Upper lobe of left lung (tissue), 6 donors: ENCODE data around the gene GADD45GIP1. TPM values are rescaled to one million over a fixed set of nuclear protein-coding genes. Genes with fewer than 3 reads are reported as not detected.

Source experiments
- ATAC-seq, 2 donors: fragments of 200-7000 bp; cut with Tn5 transposase; one replicate each; pipeline ENCODE4 v1.9.1; 2022; ENCODE audit warnings: mild to moderate bottlenecking in 2 of 2, moderate library complexity in 2 of 2; ENCODE audit not compliant: low FRiP score in 2 of 2
- DNase-seq, 2 donors: peaks; one replicate each; pipeline ENCODE4 v3.0.0-alpha.2; 2019 to 2020
- H3K27ac ChIP-seq, 4 donors: fragments of 200-600 bp; sonication (generic); one replicate each; pipeline ENCODE4 v1.5.1; 2016 to 2019
- H3K27me3 ChIP-seq, 4 donors: fragments of 200-600 bp; sonication (generic); one replicate each; pipeline ENCODE4 v1.5.1; 2017 to 2019
- H3K36me3 ChIP-seq, 4 donors: fragments of 200-600 bp; sonication (generic); one replicate each; pipeline ENCODE4 v1.5.1; 2016 to 2019
- H3K4me1 ChIP-seq, 4 donors: fragments of 200-600 bp; sonication (generic); one replicate each; pipeline ENCODE4 v1.5.1; 2018 to 2019
- H3K4me3 ChIP-seq, 4 donors: fragments of 200-600 bp; sonication (generic); one replicate each; pipeline ENCODE4 v1.5.1; 2017 to 2019; ENCODE audit warnings: mild to moderate bottlenecking in 2 of 4, moderate library complexity in 1 of 4
- H3K9me3 ChIP-seq, 4 donors: fragments of 200-600 bp; sonication (generic); one replicate each; pipeline ENCODE4 v1.5.1; 2018 to 2019
- CTCF ChIP-seq, 6 experiments: fragments of 450-650 bp in 4 of 6; fragments of 200-600 bp in 2 of 6; sonication (generic) in 2 of 6; IDR thresholded peaks; one replicate each; pipeline ENCODE4 v1.5.1; 2016 to 2019; ENCODE audit warnings: antibody characterized with exemption in 6 of 6
- EP300 ChIP-seq, 4 donors: sonication (generic); formaldehyde crosslinking; IDR thresholded peaks; one replicate each; pipeline ENCODE4 v1.5.1; 2017; ENCODE audit warnings: antibody characterized with exemption in 4 of 4, control low read depth in 2 of 4
- POLR2A ChIP-seq, 4 donors: fragments of 450-650 bp; IDR thresholded peaks; one replicate each; pipeline ENCODE4 v1.5.1; 2016 to 2017; ENCODE audit warnings: antibody characterized with exemption in 4 of 4, mild to moderate bottlenecking in 2 of 4
- POLR2AphosphoS5 ChIP-seq, 2 donors: sonication (generic); formaldehyde crosslinking; IDR thresholded peaks; one replicate each; pipeline ENCODE4 v1.5.1; 2017; ENCODE audit warnings: antibody characterized with exemption in 2 of 2
- WGBS, 2 donors: methylation state at CpG; one replicate each; pipeline ENCODE4 v1.1.5; 2017 to 2018; 5-methylcytosine and 5-hydroxymethylcytosine counted together
- total RNA-seq, 6 donors: library from RNA; depleted of rRNA in 4 of 6; stranded (reverse); fragments of >200 nt in 4 of 6; gene quantifications; one replicate each; pipeline versions ENCODE4 v1.1.0 to v1.2.1, GENCODE V29; 2016 to 2021
- donor health status: DM: no; HTN: no; CAD: no; lungs with moderate emphysema.
- donor health status: DM: no; HTN: yes; CAD: no; lungs with severe emphysema.

Gene GADD45GIP1
- 10 to 100 TPM; 15.3 to 43.8 (median 26.6) TPM for total RNA-seq

GRCh38 chr19:12956446-12957388 is at the start of gene GADD45GIP1:
TSS of gene GADD45GIP1 (minus strand) at chr19:12957223. CDS start at chr19:12957212, 11 bp downstream.
- TF ChIP-seq CTCF (IDR thresholded peaks at IDR 0.05) (no peak), POLR2AphosphoS5 (IDR thresholded peaks at IDR 0.05) (peak; percentile 59 to 73), POLR2A (IDR thresholded peaks at IDR 0.05) (peak; percentile 16 to 82 (median 44))
- 8 to 9% methylated on average over 34 to 45 of the region's 84 CpGs for WGBS, 2 donors
- peak within 1 kb of the TSS; percentile 82 to 93 (median 90) for H3K27ac ChIP-seq
- H3K36me3 ChIP-seq: peaks cover 4 to 32% (median 27%) of the 10 kb centered on the region in 4 donors
- H3K4me3 ChIP-seq: peak within 1 kb of the TSS; percentile 81 to 96 (median 90)
- no peaks in the 10 kb centered on the region for H3K27me3 ChIP-seq
- DNase-seq (peak; percentile 86 to 95), ATAC-seq (peak; percentile 95 to 98)
- H3K4me1 ChIP-seq: peaks cover 29 to 50% (median 42%) of the 10 kb centered on the region in 4 donors
- H3K9me3 ChIP-seq: no peaks in the 10 kb centered on the region

- peaks cover 0 to 3% (median 0%) of the 10 kb centered on the region in 4 donors for H3K36me3 ChIP-seq
- no peak overlapping the region for H3K4me3 ChIP-seq
- H3K4me1 ChIP-seq: peaks cover 53 to 100% (median 90%) of the 10 kb centered on the region in 4 donors
- no peaks in the 10 kb centered on the region for H3K27me3 ChIP-seq
- DNase-seq (peak in 1 of 2 donors; percentile 45), ATAC-seq (no peak)
- H3K27ac ChIP-seq: peak overlapping the region; percentile 74 to 94 (median 84)
- 52 to 63% methylated on average over 9 to 12 of the region's 12 CpGs for WGBS, 2 donors
- H3K9me3 ChIP-seq: no peaks in the 10 kb centered on the region
- TF ChIP-seq POLR2AphosphoS5 (IDR thresholded peaks at IDR 0.05) (no peak), EP300 (IDR thresholded peaks at IDR 0.05) (no peak), POLR2A (IDR thresholded peaks at IDR 0.05) (no peak), CTCF (IDR thresholded peaks at IDR 0.05) (no peak)
These were observed 48.9 kb upstream of the GADD45GIP1 start for GRCh38 chr19:13005861-13006370.

GRCh38 chr19:13005253-13005652 is 48.2 kb upstream of the GADD45GIP1 start:
- 76 to 83% methylated on average over 4 of the region's 4 CpGs for WGBS, 2 donors
- no peaks in the 10 kb centered on the region for H3K27me3 ChIP-seq
- no peaks in the 10 kb centered on the region for H3K9me3 ChIP-seq
- peak overlapping the region; percentile 58 to 94 (median 84) for H3K27ac ChIP-seq
- TF ChIP-seq EP300 (IDR thresholded peaks at IDR 0.05) (no peak), CTCF (IDR thresholded peaks at IDR 0.05) (no peak), POLR2A (IDR thresholded peaks at IDR 0.05) (no peak), POLR2AphosphoS5 (IDR thresholded peaks at IDR 0.05) (no peak)
- H3K4me1 ChIP-seq: peaks cover 53 to 100% (median 90%) of the 10 kb centered on the region in 4 donors
- ATAC-seq (no peak), DNase-seq (no peak)
- H3K36me3 ChIP-seq: peaks cover 0 to 3% (median 0%) of the 10 kb centered on the region in 4 donors
- no peak overlapping the region for H3K4me3 ChIP-seq

GRCh38 chr19:13004273-13004672 is 47.2 kb upstream of the GADD45GIP1 start:
- WGBS, 2 donors: 68 to 80% methylated on average over 6 to 7 of the region's 7 CpGs
- DNase-seq: peak in 1 of 2 donors; percentile 62

More at GRCh38 chr19:13004273-13004672, 47.2 kb upstream of the GADD45GIP1 start:
- TF ChIP-seq POLR2AphosphoS5 (IDR thresholded peaks at IDR 0.05): no peak
- no peak for TF ChIP-seq CTCF (IDR thresholded peaks at IDR 0.05)
- TF ChIP-seq EP300 (IDR thresholded peaks at IDR 0.05): no peak
- no peak for TF ChIP-seq POLR2A (IDR thresholded peaks at IDR 0.05)
- no peak for ATAC-seq
- Histone ChIP-seq H3K27ac (peak overlapping the region; percentile 41 to 94 (median 74)), H3K4me3 (no peak overlapping the region), H3K4me1 (peaks cover 49 to 98% (median 90%) of the 10 kb centered on the region in 4 donors), H3K36me3 (peaks cover 0 to 5% (median 0%) of the 10 kb centered on the region in 4 donors), H3K27me3 (no peaks in the 10 kb centered on the region), H3K9me3 (no peaks in the 10 kb centered on the region)
